SK-N-SH treated with all-trans-retinoic acid at 6 μM for 48 hours (cell line): ENCODE results near the gene MAP1S.

ENCODE experiments used
- ATAC-seq: fragments of 200-7000 bp; cut with Tn5 transposase; 3 replicates; pipeline ENCODE4 v1.9.1; 2020; ENCODE audit warnings: mild to moderate bottlenecking, moderate library complexity
- ARNTL ChIP-seq: fragments of 450-650 bp; formaldehyde crosslinking; IDR thresholded peaks from 2 replicates; pipeline ENCODE4 v1.5.0; 2020; ENCODE audit warnings: low read depth, mild to moderate bottlenecking, moderate library complexity, borderline replicate concordance
- CSDC2 ChIP-seq: fragments of 250-450 bp; sonication (Bioruptor Pico); IDR thresholded peaks from 2 replicates; pipeline ENCODE4 v1.5.0; 2020; ENCODE audit warnings: mild to moderate bottlenecking, moderate library complexity
- ESRRG ChIP-seq: fragments of 250-450 bp; sonication (Bioruptor Pico); IDR thresholded peaks from 2 replicates; pipeline ENCODE4 v1.6.1; 2021; ENCODE audit warnings: mild to moderate bottlenecking
- GLIS3 ChIP-seq: fragments of 250-450 bp; sonication (Bioruptor Pico); IDR thresholded peaks from 2 replicates; pipeline ENCODE4 v1.5.0; 2020; ENCODE audit warnings: mild to moderate bottlenecking, moderate library complexity
- ISL1 ChIP-seq: fragments of 250-450 bp; sonication (Bioruptor Pico); IDR thresholded peaks from 2 replicates; pipeline ENCODE4 v2.1.2; 2022; ENCODE audit warnings: mild to moderate bottlenecking, moderate library complexity
- OSR1 ChIP-seq: fragments of 250-450 bp; sonication (Bioruptor Pico); IDR thresholded peaks from 2 replicates; pipeline ENCODE4 v1.8.0; 2022; ENCODE audit warnings: moderate library complexity, mild to moderate bottlenecking, inconsistent platforms
- RARB ChIP-seq: fragments of 250-450 bp; sonication (Bioruptor Pico); IDR thresholded peaks from 2 replicates; pipeline ENCODE4 v1.8.0; 2021; ENCODE audit warnings: mild to moderate bottlenecking, moderate library complexity
- SNAI2 ChIP-seq: fragments of 250-450 bp; sonication (Bioruptor Pico); IDR thresholded peaks from 2 replicates; pipeline ENCODE4 v1.5.0; 2020; ENCODE audit warnings: mild to moderate bottlenecking, moderate library complexity
- TCF4 ChIP-seq: fragments of 250-450 bp; sonication (Bioruptor Pico); IDR thresholded peaks from 2 replicates; pipeline ENCODE4 v1.8.0; 2021; ENCODE audit warnings: mild to moderate bottlenecking, moderate library complexity, borderline replicate concordance
- TOX ChIP-seq: fragments of 250-450 bp; sonication (Bioruptor Pico); IDR thresholded peaks from 2 replicates; pipeline ENCODE4 v1.8.0; 2021; ENCODE audit warnings: mild to moderate bottlenecking, moderate library complexity, borderline replicate concordance
- TSHZ2 ChIP-seq: fragments of 250-450 bp; sonication (Bioruptor Pico); IDR thresholded peaks from 2 replicates; pipeline ENCODE4 v1.5.0; 2020; ENCODE audit warnings: mild to moderate bottlenecking, moderate library complexity
- ZFP3 ChIP-seq: fragments of 250-450 bp; sonication (Bioruptor Pico); IDR thresholded peaks from 2 replicates; pipeline ENCODE4 v1.5.0; 2020; ENCODE audit warnings: mild to moderate bottlenecking, moderate library complexity
- ZNF565 ChIP-seq: fragments of 450-650 bp; formaldehyde crosslinking; conservative IDR thresholded peaks from 2 replicates; pipeline ENCODE4 v1.5.0; 2020; ENCODE audit warnings: low read depth, mild to moderate bottlenecking, moderate library complexity
- ZNF70 ChIP-seq: fragments of 450-650 bp; formaldehyde crosslinking; IDR thresholded peaks from 2 replicates; pipeline ENCODE4 v1.5.0; 2020; ENCODE audit warnings: mild to moderate bottlenecking, moderate library complexity
- ZNF8 ChIP-seq: fragments of 450-650 bp; formaldehyde crosslinking; IDR thresholded peaks from 2 replicates; pipeline ENCODE4 v1.5.0; 2020; ENCODE audit warnings: mild to moderate bottlenecking, moderate library complexity
- TF ChIP-seq, protein P1 (sequence below): fragments of 250-450 bp; sonication (Bioruptor Pico); IDR thresholded peaks from 2 replicates; pipeline ENCODE4 v1.8.0; 2021; ENCODE audit warnings: low read depth, mild to moderate bottlenecking, moderate library complexity, borderline replicate concordance
- TF ChIP-seq, protein P2 (sequence below): fragments of 250-450 bp; sonication (Bioruptor Pico); IDR thresholded peaks from 2 replicates; pipeline ENCODE4 v1.8.0; 2020; ENCODE audit warnings: mild to moderate bottlenecking, moderate library complexity, borderline replicate concordance
- TF ChIP-seq, protein P3 (sequence below): fragments of 250-450 bp; sonication (Bioruptor Pico); IDR thresholded peaks from 2 replicates; pipeline ENCODE4 v1.5.1; 2021; ENCODE audit warnings: mild to moderate bottlenecking, moderate library complexity
- TF ChIP-seq, protein P4 (sequence below): fragments of 250-450 bp; sonication (Bioruptor Pico); IDR thresholded peaks from 2 replicates; pipeline ENCODE4 v1.5.1; 2020; ENCODE audit warnings: low read depth, mild to moderate bottlenecking, moderate library complexity

MAP1S gene

DNA sequence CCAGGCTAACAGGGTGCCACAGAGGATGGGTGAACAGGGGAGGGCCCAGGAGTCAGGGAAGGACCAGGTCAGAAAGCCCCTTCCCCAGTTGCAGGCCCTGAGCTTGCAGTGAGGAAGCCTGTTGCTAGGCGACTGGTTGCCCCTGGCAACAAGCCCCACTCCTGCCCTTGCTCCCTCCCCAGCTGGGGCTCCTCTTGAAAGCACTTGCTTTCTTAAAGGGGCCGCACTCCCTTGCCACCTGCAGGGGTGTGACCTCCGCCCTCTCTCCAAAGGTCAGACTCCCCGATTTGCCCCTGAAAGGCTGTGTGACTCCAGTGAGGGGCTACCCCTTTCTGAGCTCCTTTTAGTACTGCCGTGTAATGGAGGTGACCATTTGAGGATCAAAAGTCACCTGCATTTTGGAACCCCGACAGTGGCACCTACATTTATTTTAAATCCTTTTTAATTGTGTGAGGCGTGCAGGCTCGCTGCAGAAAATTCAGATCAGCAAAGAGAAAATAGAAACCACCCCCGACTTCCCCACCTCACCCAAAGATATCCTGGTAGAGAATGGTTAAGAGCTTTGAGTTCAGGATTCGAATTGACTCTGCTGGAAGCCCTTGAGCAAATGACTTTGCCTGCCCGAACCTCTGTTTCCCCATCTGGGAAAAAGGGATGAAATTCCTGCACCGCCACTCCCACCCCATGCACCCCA is 36.8 kb downstream of the MAP1S start:
- no peak; the same call in 2 of the 3 replicates for ATAC-seq
- TF ChIP-seq ESRRG (CRISPR knock-in tag) (no peak), ISL1 (no peak), ZNF70 (CRISPR knock-in tag) (no peak), TSHZ2 (CRISPR knock-in tag) (no peak), TCF4 (no peak), OSR1 (CRISPR knock-in tag) (no peak), ZNF565 (CRISPR knock-in tag) (no peak), CSDC2 (CRISPR knock-in tag) (no peak), TOX (CRISPR knock-in tag) (no peak)
- TF ChIP-seq, protein P1, sequence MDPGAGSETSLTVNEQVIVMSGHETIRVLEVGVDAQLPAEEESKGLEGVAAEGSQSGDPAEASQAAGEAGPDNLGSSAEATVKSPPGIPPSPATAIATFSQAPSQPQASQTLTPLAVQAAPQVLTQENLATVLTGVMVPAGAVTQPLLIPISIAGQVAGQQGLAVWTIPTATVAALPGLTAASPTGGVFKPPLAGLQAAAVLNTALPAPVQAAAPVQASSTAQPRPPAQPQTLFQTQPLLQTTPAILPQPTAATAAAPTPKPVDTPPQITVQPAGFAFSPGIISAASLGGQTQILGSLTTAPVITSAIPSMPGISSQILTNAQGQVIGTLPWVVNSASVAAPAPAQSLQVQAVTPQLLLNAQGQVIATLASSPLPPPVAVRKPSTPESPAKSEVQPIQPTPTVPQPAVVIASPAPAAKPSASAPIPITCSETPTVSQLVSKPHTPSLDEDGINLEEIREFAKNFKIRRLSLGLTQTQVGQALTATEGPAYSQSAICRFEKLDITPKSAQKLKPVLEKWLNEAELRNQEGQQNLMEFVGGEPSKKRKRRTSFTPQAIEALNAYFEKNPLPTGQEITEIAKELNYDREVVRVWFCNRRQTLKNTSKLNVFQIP (CRISPR knock-in tag), result no peak
- TF ChIP-seq, protein P2, sequence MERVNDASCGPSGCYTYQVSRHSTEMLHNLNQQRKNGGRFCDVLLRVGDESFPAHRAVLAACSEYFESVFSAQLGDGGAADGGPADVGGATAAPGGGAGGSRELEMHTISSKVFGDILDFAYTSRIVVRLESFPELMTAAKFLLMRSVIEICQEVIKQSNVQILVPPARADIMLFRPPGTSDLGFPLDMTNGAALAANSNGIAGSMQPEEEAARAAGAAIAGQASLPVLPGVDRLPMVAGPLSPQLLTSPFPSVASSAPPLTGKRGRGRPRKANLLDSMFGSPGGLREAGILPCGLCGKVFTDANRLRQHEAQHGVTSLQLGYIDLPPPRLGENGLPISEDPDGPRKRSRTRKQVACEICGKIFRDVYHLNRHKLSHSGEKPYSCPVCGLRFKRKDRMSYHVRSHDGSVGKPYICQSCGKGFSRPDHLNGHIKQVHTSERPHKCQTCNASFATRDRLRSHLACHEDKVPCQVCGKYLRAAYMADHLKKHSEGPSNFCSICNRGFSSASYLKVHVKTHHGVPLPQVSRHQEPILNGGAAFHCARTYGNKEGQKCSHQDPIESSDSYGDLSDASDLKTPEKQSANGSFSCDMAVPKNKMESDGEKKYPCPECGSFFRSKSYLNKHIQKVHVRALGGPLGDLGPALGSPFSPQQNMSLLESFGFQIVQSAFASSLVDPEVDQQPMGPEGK (CRISPR knock-in tag), result no peak

DNA sequence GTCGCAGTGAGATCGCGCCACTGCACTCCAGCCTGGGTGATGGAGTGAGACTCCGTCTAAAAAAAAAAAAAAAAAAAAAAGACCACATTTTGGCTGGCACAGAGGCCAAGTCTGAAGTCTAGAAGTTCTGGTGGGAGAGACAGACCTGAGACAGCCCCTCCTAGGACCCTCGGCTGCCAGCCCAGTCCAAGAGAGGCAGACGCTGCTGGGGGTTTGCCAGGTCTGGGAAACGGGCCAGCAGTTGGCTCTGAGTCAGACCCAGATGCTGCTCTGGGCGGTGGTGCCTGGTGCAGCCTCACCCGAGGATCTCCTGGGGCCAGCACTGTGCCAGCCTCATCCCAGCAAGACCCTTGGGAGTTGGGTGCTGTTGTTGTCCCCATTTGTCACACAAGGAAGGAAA is 37.8 kb downstream of the MAP1S start:
- peak; percentile 88 for ATAC-seq
- TF ChIP-seq TCF4, result 0 out of 2 replicates have a peak, but pooled peaks have one; percentile 24
- no peak for TF ChIP-seq OSR1 (CRISPR knock-in tag)

- ATAC-seq, result no peak
- TF ChIP-seq RARB (no peak), ZNF565 (CRISPR knock-in tag) (no peak), GLIS3 (CRISPR knock-in tag) (no peak), ZNF8 (no peak), TSHZ2 (CRISPR knock-in tag) (no peak), ARNTL (no peak), ESRRG (CRISPR knock-in tag) (no peak), TCF4 (no peak), ZFP3 (CRISPR knock-in tag) (no peak), SNAI2 (no peak), TOX (CRISPR knock-in tag) (no peak), CSDC2 (CRISPR knock-in tag) (no peak), ISL1 (no peak)
- TF ChIP-seq, protein P3, sequence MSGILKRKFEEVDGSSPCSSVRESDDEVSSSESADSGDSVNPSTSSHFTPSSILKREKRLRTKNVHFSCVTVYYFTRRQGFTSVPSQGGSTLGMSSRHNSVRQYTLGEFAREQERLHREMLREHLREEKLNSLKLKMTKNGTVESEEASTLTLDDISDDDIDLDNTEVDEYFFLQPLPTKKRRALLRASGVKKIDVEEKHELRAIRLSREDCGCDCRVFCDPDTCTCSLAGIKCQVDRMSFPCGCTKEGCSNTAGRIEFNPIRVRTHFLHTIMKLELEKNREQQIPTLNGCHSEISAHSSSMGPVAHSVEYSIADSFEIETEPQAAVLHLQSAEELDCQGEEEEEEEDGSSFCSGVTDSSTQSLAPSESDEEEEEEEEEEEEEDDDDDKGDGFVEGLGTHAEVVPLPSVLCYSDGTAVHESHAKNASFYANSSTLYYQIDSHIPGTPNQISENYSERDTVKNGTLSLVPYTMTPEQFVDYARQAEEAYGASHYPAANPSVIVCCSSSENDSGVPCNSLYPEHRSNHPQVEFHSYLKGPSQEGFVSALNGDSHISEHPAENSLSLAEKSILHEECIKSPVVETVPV (CRISPR knock-in tag), result no peak
- TF ChIP-seq, protein P4, sequence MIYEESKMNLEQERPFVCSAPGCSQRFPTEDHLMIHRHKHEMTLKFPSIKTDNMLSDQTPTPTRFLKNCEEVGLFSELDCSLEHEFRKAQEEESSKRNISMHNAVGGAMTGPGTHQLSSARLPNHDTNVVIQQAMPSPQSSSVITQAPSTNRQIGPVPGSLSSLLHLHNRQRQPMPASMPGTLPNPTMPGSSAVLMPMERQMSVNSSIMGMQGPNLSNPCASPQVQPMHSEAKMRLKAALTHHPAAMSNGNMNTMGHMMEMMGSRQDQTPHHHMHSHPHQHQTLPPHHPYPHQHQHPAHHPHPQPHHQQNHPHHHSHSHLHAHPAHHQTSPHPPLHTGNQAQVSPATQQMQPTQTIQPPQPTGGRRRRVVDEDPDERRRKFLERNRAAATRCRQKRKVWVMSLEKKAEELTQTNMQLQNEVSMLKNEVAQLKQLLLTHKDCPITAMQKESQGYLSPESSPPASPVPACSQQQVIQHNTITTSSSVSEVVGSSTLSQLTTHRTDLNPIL (CRISPR knock-in tag), result no peak
- TF ChIP-seq, all 23 proteins: peak for 0
Measured at GRCh38 chr19:17758515-17758914, 39.2 kb downstream of the MAP1S start.
